H9 (cell line): Measurements from ENCODE around the gene ABHD16A. TPM values are rescaled to one million over a fixed set of nuclear protein-coding genes. Genes with fewer than 3 reads are reported as not detected.

Experiments used
- DNase-seq: peaks from one replicate; pipeline ENCODE4 v3.0.0-alpha.2; 2017
- H2AFZ ChIP-seq: one replicate; pipeline ENCODE4 v1.6.1; 2013; ENCODE audit warnings: mild to moderate bottlenecking, low read length, control low read depth, moderate library complexity
- H2AK5ac ChIP-seq: 2 replicates; pipeline ENCODE4 v1.6.1; 2013; ENCODE audit warnings: low read length, control low read depth, mixed read lengths; ENCODE audit not compliant: insufficient read length
- H2BK120ac ChIP-seq: one replicate; pipeline ENCODE4 v1.6.1; 2013; ENCODE audit warnings: low read depth, mild to moderate bottlenecking, low read length, control low read depth, inconsistent platforms; ENCODE audit not compliant: poor library complexity, severe bottlenecking
- H2BK12ac ChIP-seq: 2 replicates; pipeline ENCODE4 v1.6.1; 2013; ENCODE audit warnings: low read length, control low read depth, mixed read lengths, low read depth; ENCODE audit not compliant: insufficient read length
- H2BK15ac ChIP-seq: 2 replicates; pipeline ENCODE4 v1.6.1; 2013; ENCODE audit warnings: low read depth, low read length, control low read depth
- H2BK20ac ChIP-seq: one replicate; pipeline ENCODE4 v1.6.1; 2013; ENCODE audit warnings: low read depth, mild to moderate bottlenecking, low read length, control low read depth, inconsistent platforms; ENCODE audit not compliant: poor library complexity, severe bottlenecking
- H2BK5ac ChIP-seq: 2 replicates; pipeline ENCODE4 v1.6.1; 2013; ENCODE audit warnings: low read length, control low read depth, mixed read lengths; ENCODE audit not compliant: insufficient read length
- H3K14ac ChIP-seq: 2 replicates; pipeline ENCODE4 v1.6.1; 2013; ENCODE audit warnings: low read length, control low read depth; ENCODE audit not compliant: insufficient read depth
- H3K18ac ChIP-seq: 2 replicates; pipeline ENCODE4 v1.6.1; 2013; ENCODE audit warnings: low read depth, mild to moderate bottlenecking, mixed read lengths, low read length, control low read depth; ENCODE audit not compliant: insufficient read length
- H3K23ac ChIP-seq: 2 replicates; pipeline ENCODE4 v1.6.1; 2013; ENCODE audit warnings: low read length, control low read depth, mixed read lengths, low read depth; ENCODE audit not compliant: insufficient read length
- H3K23me2 ChIP-seq: 2 replicates; pipeline ENCODE4 v1.6.1; 2013; ENCODE audit warnings: low read depth, mild to moderate bottlenecking, mixed read lengths, low read length, control low read depth; ENCODE audit not compliant: insufficient read length, poor library complexity, severe bottlenecking
- H3K27ac ChIP-seq: 2 replicates; pipeline ENCODE4 v1.5.1; 2013; ENCODE audit warnings: low read length, control low read depth, mixed read lengths, low read depth; ENCODE audit not compliant: insufficient read length
- H3K27me3 ChIP-seq: 2 replicates; pipeline ENCODE4 v1.6.1; 2013; ENCODE audit warnings: low read length, control low read depth, inconsistent platforms; ENCODE audit not compliant: insufficient read depth
- H3K4ac ChIP-seq: 2 replicates; pipeline ENCODE4 v1.6.1; 2013; ENCODE audit warnings: low read depth, mild to moderate bottlenecking, control low read depth, inconsistent platforms, low read length, moderate library complexity
- H3K4me1 ChIP-seq: 2 replicates; pipeline ENCODE4 v1.6.1; 2013; ENCODE audit warnings: low read length, control low read depth, inconsistent platforms; ENCODE audit not compliant: insufficient read depth
- H3K4me2 ChIP-seq: 2 replicates; pipeline ENCODE4 v1.6.1; 2013; ENCODE audit warnings: low read length, control low read depth, mixed read lengths; ENCODE audit not compliant: insufficient read length, insufficient read depth
- H3K56ac ChIP-seq: 2 replicates; pipeline ENCODE4 v1.6.1; 2013; ENCODE audit warnings: low read depth, mild to moderate bottlenecking, mixed read lengths, low read length, control low read depth; ENCODE audit not compliant: insufficient read length
- H3K79me1 ChIP-seq: 2 replicates; pipeline ENCODE4 v1.6.1; 2013; ENCODE audit warnings: low read depth, mild to moderate bottlenecking, moderate library complexity, low read length, control low read depth, inconsistent platforms; ENCODE audit not compliant: insufficient read depth, poor library complexity, severe bottlenecking
- H3K79me2 ChIP-seq: 2 replicates; pipeline ENCODE4 v1.6.1; 2013; ENCODE audit warnings: low read length, control low read depth, inconsistent platforms; ENCODE audit not compliant: insufficient read depth
- H3K9ac ChIP-seq: 2 replicates; pipeline ENCODE4 v1.6.1; 2013; ENCODE audit warnings: low read length, control low read depth, mixed read lengths; ENCODE audit not compliant: insufficient read length; ENCODE audit errors: extremely low read depth
- H3K9me3 ChIP-seq: one replicate; pipeline ENCODE4 v1.6.1; 2013; ENCODE audit warnings: low read depth, low read length, inconsistent platforms; ENCODE audit not compliant: control insufficient read depth
- H3T11ph ChIP-seq: one replicate; pipeline ENCODE4 v1.6.1; 2013; ENCODE audit warnings: mild to moderate bottlenecking, low read length, control low read depth, inconsistent platforms
- H4K20me1 ChIP-seq: one replicate; pipeline ENCODE4 v1.6.1; 2013; ENCODE audit not compliant: control insufficient read depth, insufficient read length, insufficient read depth
- H4K5ac ChIP-seq: 2 replicates; pipeline ENCODE4 v1.6.1; 2013; ENCODE audit warnings: low read depth, mild to moderate bottlenecking, mixed read lengths, low read length, control low read depth; ENCODE audit not compliant: insufficient read length
- H4K8ac ChIP-seq: replicated peaks from 2 replicates; pipeline ENCODE4 v1.6.1; 2013; ENCODE audit warnings: low read length, control low read depth, mixed read lengths, low read depth; ENCODE audit not compliant: insufficient read length
- H4K91ac ChIP-seq: 2 replicates; pipeline ENCODE4 v1.6.1; 2013; ENCODE audit warnings: low read depth, mild to moderate bottlenecking, moderate library complexity, mixed read lengths, low read length, control low read depth; ENCODE audit not compliant: insufficient read length
- H3K27ac Mint-ChIP-seq, 3 experiments: 2 replicates in 2 of 3; 3 replicates in 1 of 3; pipeline ENCODE4 v1.8.0; 2020 to 2021; ENCODE audit warnings: mixed read lengths in 3 of 3, mild to moderate bottlenecking in 1 of 3, moderate library complexity in 1 of 3
- H3K27me3 Mint-ChIP-seq: 2 replicates; pipeline ENCODE4 v1.8.0; 2021; ENCODE audit warnings: low read depth, mild to moderate bottlenecking, moderate library complexity, mixed read lengths
- H3K36me3 Mint-ChIP-seq, 3 experiments: 2 replicates in 2 of 3; 3 replicates in 1 of 3; pipeline ENCODE4 v1.8.0; 2020 to 2021; ENCODE audit warnings: low read depth in 3 of 3, mixed read lengths in 3 of 3; ENCODE audit not compliant: insufficient read depth in 1 of 3
- H3K4me1 Mint-ChIP-seq, 2 experiments: 2 replicates each; pipeline ENCODE4 v1.8.0; 2020; ENCODE audit warnings: mixed read lengths in 2 of 2
- H3K4me3 Mint-ChIP-seq, 2 experiments: 2 replicates in 1 of 2; 3 replicates in 1 of 2; pipeline ENCODE4 v1.8.0; 2020 to 2021; ENCODE audit warnings: mild to moderate bottlenecking in 2 of 2, mixed read lengths in 2 of 2, moderate library complexity in 1 of 2
- H3K9me3 Mint-ChIP-seq, 2 experiments: 2 replicates in 1 of 2; 3 replicates in 1 of 2; pipeline ENCODE4 v1.8.0; 2020; ENCODE audit warnings: mild to moderate bottlenecking in 2 of 2, mixed read lengths in 2 of 2, moderate library complexity in 1 of 2
- CTCF ChIP-seq: fragments of 200-600 bp; sonication (generic); conservative IDR thresholded peaks from 3 replicates; pipeline ENCODE4 v1.8.0; 2021; ENCODE audit warnings: antibody characterized with exemption, mild to moderate bottlenecking
- WGBS: extraction: QIAGEN DNeasy Blood & Tissue Kit; methylation state at CpG from one replicate; pipeline ENCODE4 v1.1.7; 2013; ENCODE audit warnings: missing lambda C conversion rate, low lambda C conversion rate, mixed read lengths; ENCODE audit not compliant: insufficient read length; ENCODE audit errors: extremely low coverage; 5-methylcytosine and 5-hydroxymethylcytosine counted together
- total RNA-seq: library from RNA; stranded (reverse); gene quantifications from 2 replicates; pipeline ENCODE4 v1.2.1, GENCODE V29; 2021

Gene ABHD16A
- total RNA-seq, 1 experiment from 2014 or later = 34.4 TPM

- Histone ChIP-seq H3K4me1 (peaks cover 6% of the 10 kb centered on the region; the same call in 1 of the 2 replicates), H3K9me3 (no peaks in the 10 kb centered on the region), H4K20me1 (no peaks in the 10 kb centered on the region), H4K91ac (no peak overlapping the region), H2AFZ (no peak overlapping the region), H3K79me2 (no peaks in the 10 kb centered on the region), H3K4ac (no peak overlapping the region), H3K9ac (no peak overlapping the region), H3K56ac (no peak overlapping the region), H2BK120ac (no peak overlapping the region), H2BK15ac (no peak overlapping the region), H3K23me2 (no peaks in the 10 kb centered on the region), H3K4me2 (no peak overlapping the region), H3K23ac (no peak overlapping the region), H4K5ac (no peak overlapping the region), H2BK20ac (no peak overlapping the region), H4K8ac (no peak overlapping the region), H2AK5ac (no peak overlapping the region), H3K79me1 (no peaks in the 10 kb centered on the region), H3K27me3 (no peaks in the 10 kb centered on the region), H3T11ph (no peak overlapping the region), H3K18ac (no peak overlapping the region), H3K27ac (no peak overlapping the region), H2BK5ac (no peak overlapping the region), H2BK12ac (no peak overlapping the region), H3K14ac (no peak overlapping the region)
- Mint-ChIP-seq H3K4me3 (no peak overlapping the region), H3K9me3 (no peaks in the 10 kb centered on the region), H3K27me3 (no peaks in the 10 kb centered on the region), H3K27ac (no peak overlapping the region), H3K4me1 (peaks cover 18 to 22% of the 10 kb centered on the region in 2 experiments), H3K36me3 (peaks cover 5 to 17% (median 17%) of the 10 kb centered on the region in 3 experiments; a peak in 6 of 7 replicates)
- no peak for TF ChIP-seq CTCF
- DNase-seq = no peak
- no CpG with 5 or more reads among the region's 3 CpGs for WGBS
Observed at GRCh38 chr6:31722173-31722572, 19.0 kb upstream of the ABHD16A start.
